ENCODE data around the gene CLN5.
"Not testable (repeated sequence)": the region's sequence is repeated elsewhere in the genome, so short reads cannot be mapped to it uniquely, and the experiment has no call there.

Gene CLN5

GRCh38 chr13:76991796-76992547 is at the start of gene CLN5:
TSS of gene CLN5 (plus strand) at chr13:76992081. CDS start at chr13:76992099, 18 bp downstream.
- DNase-seq, result peak; percentile 90 to 91

DNA sequence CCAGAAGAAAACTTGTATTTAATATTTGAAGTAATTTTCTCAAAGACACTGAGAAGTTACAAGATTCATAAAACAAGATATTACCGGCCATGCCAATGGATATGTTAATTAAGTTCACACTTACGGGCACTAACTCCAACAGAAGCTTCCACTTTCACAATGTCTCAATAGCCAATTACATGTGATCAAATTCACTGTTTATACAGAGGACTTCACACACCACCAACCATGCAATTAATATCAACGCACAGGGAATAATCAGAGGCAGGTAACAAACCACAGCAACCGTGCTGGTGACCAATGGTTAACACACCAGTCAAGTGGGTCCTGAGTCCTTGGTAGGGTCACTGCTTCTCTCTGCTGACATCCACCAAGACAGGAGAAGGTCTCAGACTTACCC is 49.5 kb upstream of the CLN5 start:
- DNase-seq, result no peak

GRCh38 chr13:76943646-76944045 is 48.2 kb upstream of the CLN5 start:
- no peak for DNase-seq

DNA sequence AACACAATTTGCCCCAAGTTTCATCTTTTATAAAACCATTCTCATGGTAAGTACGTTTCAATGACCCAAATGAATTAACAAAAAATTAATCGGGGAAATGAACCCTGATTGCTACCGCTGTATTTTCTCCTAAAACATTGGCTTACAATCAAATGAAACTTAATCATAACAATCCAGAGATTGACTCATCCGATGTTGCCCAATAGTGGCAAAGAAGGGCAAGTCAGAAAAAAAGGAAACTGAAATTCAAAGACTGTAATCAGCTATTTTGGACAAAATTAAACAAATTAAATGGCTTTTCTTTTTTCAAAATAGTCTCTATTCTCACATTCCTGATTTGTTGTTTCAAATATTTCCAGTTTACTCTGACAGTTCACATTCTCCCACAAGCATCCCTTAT is 47.4 kb upstream of the CLN5 start:
- DNase-seq, result no peak

GRCh38 chr13:76948149-76948548 is 43.7 kb upstream of the CLN5 start, which contains the start of gene ACOD1:
TSS of gene ACOD1 (plus strand) at chr13:76948511. CDS start at chr13:76948559, 48 bp downstream.
- DNase-seq, result no peak

DNA sequence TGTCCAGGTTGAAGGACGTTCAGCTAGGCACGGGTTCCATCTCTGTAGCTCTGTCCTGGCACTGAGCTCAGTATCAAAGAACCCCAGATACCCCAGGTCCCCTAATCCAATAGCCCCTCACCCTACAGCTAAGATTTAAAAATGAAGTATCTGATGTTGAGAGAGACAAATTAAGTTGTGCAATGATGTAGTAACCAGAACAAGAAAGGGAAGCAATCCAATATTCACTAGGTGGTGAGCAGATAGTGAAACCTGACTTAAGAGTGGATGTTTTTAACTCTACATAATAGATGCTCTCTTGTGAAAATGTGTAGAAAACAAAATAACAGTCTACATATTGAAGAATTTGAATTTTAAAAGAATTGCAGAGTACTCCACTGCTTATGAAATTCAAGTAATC is 41.8 kb upstream of the CLN5 start:
- DNase-seq, result no peak

DNA sequence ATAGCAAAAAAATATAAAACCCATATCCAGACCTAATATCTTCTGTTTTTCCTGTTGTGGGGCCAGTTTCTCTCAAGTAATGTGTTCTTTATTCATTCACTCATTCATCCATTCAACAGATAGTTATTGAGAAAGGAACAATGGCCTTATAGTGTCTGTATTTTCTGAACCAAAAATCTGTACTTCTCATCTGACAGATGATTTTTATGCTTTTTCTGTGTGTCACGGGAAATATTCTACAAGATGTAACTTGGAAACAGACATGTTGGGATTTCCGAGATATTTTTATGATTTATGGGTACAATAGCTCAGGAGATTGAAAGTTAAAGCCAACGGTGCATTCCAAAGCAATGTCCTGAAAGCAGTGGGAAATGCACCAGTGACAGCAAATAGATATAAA is 37.9 kb upstream of the CLN5 start:
- no peak for DNase-seq

- DNase-seq, result no peak
Measured at GRCh38 chr13:76954538-76954937, 37.3 kb upstream of the CLN5 start.

GRCh38 chr13:76955193-76955592 is 36.7 kb upstream of the CLN5 start:
- no peak for DNase-seq

DNA sequence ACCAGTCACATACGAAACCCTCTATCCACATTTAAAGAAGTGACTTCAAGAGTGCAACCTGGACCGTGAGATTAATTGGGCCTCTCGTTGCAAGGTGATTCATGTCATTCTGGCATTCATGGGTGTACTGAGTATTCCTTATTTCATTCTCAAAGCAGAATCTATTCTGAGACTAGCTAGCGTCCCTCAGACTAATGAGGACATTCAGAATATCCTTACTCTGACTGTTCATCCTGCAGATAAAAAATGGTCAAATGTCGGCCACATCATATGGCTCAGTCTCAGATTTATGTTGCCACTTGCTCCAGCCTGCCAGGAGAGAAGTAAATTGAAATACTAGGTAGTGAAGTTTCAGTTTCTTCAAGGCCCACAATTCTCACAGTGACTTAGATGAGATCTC is 36.2 kb upstream of the CLN5 start:
- no peak for DNase-seq

DNA sequence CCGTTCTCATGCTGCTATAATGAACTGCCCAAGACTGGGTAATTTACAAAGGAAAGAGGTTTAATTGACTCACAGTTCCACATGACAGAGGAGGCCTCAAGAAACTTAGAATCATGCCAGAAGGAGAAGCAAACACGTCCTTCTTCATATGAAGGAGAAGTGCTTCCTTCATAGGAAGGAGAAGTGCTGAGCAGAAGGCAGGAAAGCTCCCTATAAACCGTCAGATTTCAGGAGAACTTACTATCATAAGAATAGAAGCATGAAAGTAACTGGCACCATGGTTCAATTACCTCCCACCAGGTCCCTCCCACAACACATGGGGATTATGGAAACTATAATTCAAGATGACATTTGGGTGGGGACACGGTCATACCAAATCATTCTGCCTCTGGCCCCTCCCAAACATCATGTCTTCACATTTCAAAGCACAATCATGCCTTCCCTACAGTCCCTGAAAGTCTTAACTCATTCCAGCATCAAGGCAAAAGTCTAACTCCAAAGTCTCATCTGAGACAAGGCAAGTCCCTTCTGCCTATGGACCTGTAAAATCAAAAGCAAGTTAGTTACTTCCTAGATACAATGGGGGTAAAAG is 32.9 kb upstream of the CLN5 start:
- no peak for DNase-seq

- DNase-seq, result not testable (repeated sequence)
Measured at GRCh38 chr13:76959734-76960133, 32.1 kb upstream of the CLN5 start.

DNA sequence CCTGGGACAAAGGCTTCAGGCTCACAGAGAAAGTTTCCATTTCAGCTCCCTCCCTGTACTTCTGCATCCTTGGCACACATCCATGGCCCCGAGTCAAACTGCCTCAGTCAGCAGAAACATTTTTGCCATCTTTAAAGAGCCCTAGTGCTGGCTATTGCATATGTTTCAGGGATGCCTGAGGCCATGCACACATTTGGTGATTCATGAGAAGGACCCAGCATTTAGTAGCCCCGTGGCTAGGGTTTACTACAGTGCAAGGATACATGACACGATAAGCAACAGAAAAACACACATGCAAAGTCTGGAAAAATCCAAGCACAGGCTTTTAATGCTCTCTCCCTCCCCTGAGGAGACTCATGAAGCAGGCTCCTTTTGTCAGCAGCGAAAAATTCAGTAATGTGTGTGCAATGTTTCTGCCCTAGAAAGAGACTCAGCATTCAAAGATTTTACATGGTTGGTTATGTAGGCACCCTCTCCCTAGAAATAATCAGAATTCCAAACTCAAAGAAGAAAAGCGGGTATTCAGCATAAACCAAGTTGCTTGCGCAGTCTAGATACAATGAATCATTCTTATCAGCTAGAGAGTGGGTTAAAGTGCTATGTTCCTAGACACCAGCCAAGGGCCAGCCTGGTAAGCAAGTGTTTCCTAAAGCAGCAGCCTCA is 26.0 kb upstream of the CLN5 start:
- peak; percentile 1 to 3 for DNase-seq

DNA sequence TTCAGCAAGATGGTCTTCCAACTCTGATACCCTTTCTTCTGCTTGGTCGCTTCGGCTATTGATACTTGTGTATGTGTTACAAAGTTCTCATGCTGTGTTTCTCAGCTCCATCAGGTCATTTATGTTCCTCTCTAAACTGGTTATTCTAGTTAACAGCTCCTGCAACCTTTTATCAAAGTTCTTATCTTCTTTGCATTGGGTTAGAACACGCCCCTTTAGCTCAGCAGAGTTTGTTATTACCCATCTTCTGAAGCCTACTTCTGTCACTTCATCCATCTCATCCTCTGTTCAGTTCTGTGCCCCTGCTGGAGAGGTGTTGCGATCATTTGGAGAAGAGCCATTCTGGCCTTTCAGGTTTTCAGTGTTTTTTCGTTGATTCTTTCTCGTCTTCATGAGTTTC is 24.9 kb upstream of the CLN5 start:
- DNase-seq, result no peak

DNA sequence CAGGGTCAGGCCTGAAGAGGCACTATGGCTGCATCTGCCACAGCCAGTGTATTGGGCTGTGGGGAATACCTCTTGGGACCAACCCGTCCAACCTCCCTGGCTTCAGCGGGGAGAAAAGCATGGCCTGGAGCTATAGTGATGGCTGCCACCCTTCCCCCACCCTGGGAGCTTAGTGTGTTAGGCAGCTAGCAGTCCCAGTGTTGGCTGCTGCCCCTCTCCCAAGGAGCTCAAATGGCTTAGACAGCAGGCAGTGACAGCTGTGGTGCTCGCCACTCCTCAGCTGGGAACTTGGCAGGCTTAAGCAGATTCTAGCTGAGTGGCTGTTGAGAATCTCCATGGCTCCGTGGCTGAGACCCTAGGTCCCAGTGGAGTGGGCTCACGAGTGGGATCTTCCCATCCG is 23.8 kb upstream of the CLN5 start:
- no peak for DNase-seq

DNA sequence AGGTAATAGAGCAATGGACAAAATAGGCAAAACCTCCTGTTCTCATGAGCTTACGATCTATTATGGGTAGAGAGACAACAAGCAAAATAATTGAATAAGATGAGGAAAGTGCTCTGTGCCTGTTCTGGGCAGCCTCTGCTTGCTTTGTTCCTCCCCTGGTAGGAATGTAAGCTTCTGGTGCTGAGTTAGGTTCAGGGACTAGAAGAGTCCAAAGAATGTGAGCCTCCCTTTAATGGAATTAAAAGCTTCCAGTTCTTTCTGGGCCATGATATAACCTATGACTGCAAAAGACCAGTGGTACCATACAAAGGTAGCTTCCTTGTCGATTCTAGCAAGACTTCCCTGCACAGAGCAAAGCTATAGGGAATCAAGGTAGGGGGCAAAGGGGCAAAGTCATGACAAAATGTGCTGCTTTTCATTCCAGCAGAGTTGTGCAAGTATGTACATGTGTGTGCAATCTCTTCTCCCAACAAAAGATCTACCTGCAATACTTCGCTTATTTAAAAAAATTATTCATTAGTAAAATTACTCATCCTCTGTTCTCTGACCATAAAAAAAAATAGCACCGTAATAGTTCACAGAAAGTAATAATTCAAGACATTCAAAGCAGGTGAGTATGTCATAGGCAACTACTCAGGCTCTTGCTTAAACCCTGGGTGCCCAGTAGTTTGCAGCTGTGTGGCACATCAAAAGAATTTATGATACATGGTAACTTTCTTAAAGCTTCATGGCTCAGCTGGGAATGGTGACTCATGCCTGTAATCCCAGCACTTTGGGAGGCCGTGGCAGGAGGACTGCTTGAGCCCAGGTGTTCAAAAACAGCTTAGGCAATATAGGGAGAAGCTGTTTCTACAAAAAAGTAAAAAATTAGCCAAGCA is 22.2 kb upstream of the CLN5 start:
- DNase-seq, result no peak

- DNase-seq, result no peak
Measured at GRCh38 chr13:76971215-76971614, 20.7 kb upstream of the CLN5 start.

GRCh38 chr13:76971851-76972829 is 19.7 kb upstream of the CLN5 start:
- no peak for DNase-seq

DNA sequence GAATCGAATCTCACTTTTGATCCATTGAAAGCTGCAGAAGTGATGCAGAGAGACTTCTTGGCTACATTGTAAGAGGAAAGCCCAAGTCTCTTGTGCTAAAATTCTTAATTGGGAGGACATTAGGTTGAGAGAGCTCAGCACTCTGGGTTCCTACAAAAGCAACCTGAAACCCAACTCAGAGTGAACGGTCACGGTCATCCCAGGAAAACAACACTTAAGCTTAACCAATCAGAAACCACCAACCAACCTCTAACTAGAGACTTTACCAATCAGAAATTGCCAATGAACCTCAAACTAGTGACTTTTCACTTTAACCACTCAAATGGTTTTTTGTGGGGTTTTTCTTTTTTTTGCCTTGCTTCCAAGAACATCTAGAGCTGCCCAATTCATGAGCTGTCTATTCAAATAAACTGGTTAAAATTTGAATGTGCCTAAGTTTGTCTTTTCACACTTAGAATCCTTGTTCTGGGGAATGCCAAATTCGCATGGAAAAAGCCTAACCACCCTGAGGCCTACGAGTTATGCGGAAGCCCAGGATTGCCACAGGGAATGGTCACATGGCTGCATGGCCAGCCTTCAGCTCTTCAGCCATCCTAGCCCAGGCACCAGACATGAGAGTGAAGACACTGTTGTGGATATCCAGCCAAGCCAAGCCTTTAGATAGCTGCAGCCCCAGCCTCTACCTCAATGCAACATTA is 17.8 kb upstream of the CLN5 start:
- DNase-seq, result no peak

DNA sequence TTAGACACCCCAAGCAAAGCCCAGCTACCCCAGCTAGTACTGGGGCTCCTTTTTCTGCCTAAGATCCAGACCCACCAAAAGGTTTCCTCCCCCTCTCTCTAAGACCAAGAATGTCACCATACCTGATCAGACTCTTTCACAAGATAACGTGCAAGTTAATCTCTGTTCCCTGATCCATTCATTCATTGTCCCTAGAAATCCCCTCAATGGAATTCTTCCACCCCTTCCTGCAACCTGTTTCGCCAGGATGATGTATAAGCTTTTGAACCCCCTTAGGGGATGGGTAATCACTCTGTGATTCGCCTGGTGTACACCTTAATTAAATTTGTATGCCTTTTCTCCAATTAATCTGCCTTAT is 17.3 kb upstream of the CLN5 start:
- DNase-seq, result no peak

DNA sequence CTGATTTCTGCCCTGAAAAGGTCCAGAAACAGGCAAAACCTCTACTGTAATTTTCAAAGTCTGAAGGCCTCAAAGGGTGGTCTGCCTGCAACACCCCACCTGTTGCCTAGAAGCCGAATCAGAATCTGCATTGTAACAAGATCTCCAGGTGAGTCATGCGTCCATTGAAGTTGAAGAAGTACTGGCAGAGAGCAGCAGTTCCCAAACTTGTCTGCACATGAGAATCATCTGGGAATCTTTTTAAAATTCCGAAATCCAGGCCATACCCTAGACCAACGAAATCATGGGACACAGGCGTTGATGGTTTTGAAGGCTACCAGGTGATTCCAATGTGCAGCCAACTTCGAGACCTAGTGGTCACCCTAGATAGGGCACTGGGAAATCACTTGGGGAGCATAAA is 16.0 kb upstream of the CLN5 start:
- DNase-seq, result no peak
